GM19467 (cell line): ENCODE data around the gene TMEM131L.
"Not testable (repeated sequence)": the region's sequence is repeated elsewhere in the genome, so short reads cannot be mapped to it uniquely, and the experiment has no call there.

ENCODE experiments used
- ATAC-seq: cut with Tn5 transposase; IDR thresholded peaks from one replicate; pipeline ENCODE4 v1.9.1; 2021; ENCODE audit warnings: mild to moderate bottlenecking, moderate library complexity; ENCODE audit not compliant: unreplicated experiment

The TMEM131L gene

DNA sequence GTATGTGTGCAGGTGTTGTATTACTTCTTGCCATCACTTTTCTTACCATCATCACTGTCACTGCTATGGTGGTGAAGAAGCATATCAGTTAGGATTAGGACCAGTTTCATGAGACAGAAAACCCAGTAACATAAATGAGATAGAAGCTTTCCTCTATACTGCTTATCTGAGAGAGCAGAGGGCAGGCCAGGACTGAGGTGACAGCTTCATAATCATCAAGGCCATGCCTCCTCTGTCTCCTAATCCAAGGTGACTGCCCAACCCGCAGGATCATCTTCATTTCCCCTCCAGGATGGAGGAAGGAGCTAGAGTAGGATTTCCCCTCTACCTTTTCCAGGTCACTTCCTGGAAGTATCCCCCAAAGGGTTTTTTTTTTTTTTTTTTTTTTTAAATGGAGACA is 35.4 kb downstream of the TMEM131L start:
- ATAC-seq, result no peak

DNA sequence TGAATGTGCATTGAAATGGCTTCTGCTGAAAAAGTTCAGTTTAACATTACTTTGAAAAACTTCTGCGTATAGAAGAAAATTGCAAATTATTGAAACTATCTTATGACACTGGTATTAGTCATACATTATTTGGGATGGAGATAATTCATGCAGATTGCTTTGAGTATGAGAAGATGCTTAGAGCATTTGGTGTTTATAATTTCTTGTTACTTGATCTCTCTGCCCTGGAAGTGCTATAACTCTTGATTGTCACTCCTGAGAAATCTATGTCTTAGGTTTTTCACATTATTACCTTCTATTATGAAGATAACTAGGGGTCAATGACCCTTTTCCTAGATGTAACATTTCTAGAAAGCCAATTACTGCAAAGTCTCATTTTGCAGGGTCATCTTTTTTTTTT is 36.4 kb downstream of the TMEM131L start:
- no peak for ATAC-seq

DNA sequence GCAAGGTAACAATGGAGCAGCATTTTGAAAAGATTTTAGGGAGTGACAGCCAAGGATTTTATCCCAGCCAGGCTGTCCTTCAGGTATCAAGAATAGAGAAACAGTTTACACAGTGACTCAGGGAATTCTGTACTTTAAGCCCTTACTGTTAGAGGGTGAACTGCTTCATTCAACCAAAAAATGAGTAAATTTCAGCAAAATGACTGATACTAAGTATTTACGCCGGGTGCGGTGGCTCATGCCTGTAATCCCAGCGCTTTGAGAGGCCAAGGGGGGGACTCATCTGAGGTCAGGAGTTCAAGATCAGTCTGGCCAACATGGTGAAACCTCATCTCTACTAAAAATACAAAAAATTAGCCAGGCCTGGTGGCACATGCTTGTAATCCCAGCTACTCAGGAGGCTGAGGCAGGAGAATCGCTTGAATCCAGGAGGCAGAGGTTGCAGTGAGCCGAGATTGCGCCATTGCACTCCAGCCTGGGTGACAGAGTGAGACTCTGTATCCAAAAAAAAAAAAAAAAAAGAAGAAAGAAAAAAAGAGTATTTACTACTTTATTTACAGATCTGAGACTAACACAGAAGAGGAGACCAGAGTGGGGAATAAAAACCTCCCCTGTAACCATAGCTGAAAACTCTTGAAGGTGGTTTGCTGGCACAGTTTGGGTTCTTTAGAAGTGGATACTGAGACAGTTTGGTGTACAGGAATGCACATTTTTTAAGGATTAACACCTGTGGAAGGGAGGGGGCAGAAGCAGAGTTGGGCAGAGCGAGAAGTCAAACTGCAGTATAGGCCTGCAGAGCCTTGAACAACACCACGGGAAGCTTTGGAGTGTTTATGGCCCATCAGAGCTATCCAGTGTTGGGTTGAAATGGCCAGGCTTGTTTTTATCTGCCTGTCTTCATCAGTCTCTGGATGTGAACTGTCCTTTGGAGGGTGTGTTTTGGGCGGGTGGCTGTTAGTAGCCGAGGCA is 40.5 kb downstream of the TMEM131L start:
- no peak for ATAC-seq

DNA sequence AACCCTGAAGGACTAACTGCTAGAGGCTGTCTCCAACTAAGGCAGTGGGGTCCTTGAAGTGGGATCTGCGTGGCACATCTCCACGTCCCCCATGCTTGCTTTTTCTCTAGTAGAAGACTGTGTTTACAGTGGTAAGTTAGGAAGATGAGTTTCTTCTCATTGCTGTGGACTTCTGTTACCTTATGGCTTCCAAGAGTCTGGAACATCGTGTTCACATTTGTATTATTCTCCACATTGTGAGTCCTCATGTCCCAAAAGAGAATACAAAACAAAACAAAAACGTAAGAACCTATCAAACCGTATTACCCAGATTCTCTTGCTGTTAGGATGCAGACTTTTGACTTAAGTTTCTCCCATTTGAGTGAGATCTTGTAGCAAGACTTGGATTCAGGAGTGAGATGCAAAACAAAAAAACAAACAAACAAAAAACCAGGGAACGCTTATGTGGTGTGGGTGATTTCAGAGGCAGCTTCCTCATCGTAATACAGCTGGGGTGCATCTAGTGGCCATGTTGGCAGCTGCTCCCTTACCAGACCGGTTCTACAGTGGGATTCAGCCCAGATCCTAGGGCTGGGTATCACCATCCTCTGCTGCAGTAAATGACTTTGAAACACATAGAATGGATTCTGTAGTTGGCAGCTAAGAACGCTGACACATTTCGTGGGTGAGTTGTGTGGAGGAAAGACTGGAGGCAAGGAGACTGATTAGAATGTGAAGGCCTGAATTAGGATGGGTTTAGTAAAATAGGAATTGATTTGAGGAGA is 41.3 kb downstream of the TMEM131L start:
- ATAC-seq, result no peak

DNA sequence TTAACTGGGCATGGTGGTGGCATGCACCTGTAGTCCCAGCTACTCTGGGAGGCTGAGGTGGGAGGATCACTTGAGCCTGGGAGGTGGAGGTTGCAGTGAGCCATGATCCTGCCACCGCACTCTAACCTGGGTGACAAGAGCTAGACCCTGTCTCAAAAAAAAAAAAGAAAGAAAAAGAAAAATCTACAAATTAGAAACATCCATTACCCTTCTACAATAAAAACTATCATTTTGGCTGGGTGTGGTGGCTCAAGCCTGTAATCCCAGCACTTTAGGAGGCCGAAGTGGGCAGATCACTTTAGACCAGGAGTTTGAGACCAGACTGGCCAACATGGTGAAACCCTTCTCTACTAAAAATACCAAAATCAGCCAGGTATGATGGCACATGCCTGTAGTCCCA is 43.1 kb downstream of the TMEM131L start:
- ATAC-seq, result not testable (repeated sequence)

DNA sequence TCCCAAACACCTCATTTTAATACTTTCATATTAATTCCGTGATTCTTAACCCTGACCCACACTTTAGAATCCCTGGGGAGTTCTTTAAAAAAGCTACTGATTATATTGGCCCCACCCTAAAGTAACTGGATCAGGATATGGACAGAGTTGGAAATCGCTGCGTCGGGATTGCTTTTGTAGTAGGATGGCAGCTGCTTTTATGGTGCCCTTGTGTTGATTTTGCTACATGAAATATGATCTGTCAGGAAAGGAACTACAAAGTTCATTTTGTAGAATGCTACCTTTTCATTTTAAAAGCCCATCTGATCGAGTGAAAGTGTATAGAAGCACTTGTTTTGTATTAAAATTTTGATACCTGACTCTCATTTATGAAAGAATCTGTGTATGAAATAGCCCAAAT is 43.6 kb downstream of the TMEM131L start:
- no peak for ATAC-seq

DNA sequence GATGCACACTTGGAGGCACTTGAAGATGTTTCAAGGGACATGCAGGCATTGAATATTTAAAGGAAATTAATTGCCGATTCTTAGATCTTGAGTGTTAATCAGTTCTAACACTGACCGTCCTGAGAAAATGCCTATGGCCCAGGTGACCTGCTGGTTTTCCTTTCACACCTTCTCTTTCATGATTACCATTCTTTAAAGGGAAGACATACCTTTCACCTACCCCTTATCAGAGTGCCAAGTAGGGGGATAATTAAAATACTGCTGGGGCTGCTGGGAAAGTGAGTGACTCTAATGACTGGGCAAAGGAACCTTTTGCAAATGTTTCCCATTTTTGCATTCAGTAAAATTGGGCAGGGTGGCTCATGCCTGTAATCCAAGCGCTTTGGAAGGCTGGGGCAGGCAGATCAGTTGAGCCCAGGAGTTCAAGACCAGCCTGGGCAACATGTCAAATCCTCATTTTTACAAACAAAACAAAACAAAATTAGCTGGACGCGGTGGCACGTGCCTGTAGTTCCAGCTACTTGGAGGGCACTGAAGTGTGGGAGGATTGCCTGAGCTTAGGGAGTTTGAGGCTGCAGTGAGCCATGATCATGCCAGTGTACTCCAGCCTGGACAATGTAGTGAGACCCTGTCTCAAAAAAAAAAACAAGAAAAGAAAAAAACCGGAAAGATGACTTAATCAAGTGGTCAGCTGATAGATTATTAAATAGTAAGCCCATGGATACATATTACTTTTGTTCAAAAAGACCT is 44.3 kb downstream of the TMEM131L start:
- no peak for ATAC-seq

DNA sequence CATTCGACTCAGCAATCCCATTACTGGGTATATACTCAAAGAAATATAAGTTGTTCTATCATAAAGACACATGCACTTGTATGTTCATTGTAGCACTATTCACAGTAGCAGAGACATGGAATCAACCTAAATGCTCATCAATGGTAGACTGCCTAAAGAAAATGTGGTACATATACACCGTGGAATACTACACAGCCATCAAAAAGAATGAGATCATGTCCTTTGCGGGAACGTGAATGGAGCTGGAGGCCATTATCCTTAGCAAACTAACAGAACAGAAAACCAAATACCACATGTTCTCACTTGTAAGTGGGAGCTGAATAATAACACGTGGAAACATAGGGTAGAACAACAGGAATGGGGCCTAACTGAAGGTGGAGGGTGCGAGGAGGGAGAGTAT is 44.9 kb downstream of the TMEM131L start:
- ATAC-seq, result no peak

DNA sequence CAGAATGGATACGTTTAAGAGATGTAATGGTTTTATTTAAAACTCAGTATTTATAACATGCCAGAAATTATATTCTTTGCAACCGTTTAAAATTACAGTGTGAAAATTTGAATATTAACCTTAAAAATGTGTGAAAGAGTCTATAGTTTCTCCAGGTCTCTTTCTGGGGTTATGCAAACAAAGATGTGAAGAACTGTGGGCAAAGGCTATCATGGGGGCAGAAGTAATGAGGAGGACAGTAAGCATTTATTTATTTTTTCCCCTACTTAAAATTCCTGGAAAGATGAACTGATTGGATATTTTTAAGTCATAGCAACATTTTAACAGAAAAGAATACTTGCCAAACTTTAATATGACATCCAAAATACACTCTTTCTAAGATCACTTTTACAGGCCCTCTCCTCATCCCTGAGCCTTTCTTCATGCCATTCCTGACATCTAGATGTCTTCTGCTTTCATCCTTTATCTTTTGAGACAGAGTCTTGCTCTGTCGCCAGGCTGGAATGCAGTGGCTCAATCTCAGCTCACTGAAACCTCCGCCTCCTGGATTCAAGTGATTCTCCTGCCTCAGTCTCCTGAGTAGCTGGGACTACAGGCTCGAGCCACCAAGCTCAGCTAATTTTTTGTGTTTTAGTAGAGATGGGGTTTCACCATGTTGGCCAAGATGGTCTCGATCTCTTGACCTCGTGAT is 46.1 kb downstream of the TMEM131L start:
- ATAC-seq, result no peak

DNA sequence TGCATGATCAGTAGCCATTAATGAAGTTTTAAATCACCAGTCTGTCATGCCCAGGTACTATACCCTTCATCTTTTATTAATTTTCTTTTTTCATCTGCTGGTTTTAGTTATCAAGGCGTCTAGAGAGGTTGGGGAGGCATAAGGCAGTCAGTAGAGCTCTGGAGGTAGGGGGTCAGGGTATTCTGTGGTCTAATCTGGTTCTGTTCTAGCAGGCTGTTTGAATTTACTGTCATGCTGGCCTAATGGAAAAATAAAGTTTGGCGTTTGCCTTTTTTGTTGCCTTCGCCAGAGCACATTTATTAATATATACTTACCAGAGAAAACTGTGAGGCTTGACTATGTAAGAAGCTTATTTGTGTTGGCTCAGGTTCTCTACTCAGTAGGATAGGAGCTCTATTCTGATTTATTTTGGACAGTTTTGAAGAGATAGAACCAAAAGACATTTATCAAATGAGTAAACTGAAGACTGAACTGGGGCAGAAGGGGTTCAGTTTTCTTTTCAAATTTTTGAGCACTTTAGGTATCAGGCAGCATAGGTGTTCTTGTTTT is 46.9 kb downstream of the TMEM131L start:
- no peak for ATAC-seq

DNA sequence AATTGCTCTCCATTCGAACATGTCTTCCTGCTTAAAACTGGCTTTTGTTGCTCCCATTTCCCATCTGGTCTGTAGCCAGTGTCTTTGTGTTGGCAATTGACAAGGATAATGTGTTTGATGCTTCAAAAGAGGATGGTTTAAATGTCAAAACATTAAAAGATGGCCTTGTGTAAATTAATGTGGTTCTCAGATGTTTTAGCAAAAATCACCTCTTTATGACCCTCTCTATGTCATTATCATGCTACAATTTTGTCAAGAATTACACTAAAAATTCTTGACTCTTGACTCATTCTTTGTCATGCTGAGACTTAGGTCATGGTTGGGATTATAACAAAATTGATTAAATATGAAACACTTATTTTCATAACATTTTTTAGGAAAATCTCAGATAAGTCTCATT is 47.4 kb downstream of the TMEM131L start:
- no peak for ATAC-seq

DNA sequence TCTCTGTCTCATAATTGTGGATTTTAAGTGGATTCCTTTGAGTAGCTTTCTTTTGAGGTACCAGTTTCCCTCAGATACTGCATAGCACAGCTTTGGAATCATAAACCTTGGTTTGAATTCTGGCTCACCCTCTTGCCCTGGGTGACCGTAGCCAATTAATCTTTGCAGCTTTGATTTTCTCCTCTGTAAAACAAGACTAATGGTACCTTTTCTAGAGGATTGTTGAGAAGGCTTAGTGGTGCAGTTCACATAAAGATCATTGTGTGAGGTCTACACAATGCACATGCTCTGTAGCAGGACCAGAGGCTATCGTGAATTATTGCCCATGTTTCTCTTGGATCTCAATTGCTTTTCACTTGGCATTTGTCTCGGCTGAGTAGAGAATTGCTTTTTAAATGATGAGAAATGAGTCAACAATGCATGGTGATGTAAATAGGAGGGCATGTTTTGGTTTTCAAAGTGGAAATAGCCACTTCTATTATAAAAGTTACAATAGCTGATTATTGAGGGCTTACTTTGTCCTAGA is 47.9 kb downstream of the TMEM131L start:
- ATAC-seq, result no peak

DNA sequence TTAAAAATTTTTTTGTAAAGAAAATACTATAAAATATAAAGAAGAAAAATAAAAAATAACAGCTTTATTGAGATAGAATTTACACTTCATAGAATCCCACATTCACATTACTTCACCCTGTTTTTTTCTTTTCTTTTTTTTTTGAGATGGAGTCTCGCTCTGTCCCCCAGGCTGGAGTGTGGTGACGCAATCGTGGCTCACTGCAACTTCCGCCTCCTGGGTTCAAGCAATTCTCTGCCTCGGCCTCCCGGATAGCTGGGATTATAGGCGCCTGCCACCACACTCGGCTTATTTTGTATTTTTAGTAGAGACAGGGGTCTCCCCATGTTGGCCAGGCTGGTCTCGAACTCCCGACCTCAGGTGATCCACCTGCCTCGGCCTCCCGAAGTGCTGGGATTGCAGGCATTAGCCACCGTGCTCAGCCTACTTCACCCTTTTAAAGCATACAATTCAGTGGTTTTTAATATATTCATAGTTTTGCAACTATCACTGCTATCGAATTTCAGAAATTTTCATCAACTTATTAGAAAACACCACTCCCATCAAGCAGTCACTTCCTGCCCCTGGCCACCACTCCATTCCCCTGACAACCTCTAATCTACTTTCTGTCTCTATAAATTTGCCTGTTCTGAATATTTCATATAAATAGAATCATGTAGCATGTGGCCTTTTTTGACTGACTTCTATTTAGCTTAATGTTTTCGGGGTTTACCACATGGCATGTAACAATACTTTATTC is 48.7 kb downstream of the TMEM131L start:
- ATAC-seq, result no peak

DNA sequence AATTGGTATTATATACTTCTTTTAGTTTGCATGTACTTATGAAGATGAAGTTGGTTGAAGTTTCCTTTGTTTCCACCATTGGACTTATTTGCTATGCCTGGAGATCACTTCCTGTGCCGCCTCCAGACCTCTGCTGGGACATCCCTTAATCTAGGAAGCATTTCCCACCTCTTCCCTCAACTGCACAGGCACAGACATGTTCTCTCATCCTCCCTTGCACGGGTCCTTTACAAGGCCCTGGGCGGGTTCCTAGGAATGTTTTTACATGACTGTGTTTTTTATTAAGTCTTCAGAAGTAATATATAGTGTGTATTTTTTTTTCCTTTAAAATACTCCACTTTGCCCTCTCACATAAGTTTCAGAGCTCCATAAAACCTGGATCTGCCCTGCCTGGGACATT is 51.0 kb downstream of the TMEM131L start:
- ATAC-seq, result no peak

DNA sequence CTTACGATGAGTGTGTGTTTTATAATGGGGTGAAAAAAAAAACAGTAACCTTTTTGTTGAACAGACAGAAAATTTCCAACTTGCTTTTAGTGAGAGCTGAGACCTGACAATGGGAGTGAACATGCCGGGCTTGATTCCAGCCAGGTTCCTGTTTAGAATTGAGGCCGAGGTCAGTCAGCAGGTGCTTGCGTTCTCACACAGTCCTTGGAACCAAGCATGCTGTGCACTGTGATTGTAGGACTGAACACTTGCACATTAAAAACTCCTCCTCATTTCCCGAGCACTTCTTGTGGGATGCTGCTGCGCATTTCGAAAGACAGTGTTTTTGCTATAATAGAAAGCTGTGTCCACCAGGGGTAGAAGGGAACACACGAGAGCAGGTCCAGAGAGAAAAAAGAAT is 51.8 kb downstream of the TMEM131L start:
- ATAC-seq, result no peak

DNA sequence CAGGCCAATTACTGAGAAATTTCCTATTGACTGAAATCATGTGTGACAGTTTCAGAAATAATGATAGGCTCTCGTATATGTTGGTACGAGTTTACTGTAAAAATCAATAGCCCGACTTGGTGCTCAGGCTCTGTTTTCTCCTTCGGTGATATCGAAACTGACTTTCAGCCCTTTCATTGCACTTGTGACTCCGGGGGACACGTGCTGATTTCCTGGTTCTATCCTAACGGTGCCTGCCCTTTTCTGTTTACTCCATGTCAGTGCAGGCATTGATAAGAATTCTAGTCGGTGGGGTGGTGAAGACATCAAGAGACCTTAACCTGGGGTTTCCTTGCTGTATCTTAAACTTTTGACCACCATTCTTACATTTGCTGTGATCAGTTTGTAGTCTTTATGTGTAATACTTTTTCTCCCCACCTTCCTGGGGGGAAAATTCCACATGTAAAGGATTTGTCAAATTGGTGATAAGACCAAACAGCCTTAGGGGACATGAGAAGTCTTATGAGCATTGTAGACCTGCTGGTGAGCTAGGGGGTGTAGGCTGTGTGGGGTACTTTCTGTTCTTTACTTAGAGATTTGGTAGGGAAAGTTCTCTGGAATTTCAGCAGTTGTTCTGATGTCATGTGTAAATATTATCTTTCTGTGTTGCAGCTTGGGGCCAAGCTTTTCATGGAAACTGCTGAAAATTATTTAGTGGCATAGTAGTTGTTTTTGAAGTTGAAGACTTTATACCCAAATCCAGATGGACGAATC is 52.7 kb downstream of the TMEM131L start:
- ATAC-seq, result no peak

DNA sequence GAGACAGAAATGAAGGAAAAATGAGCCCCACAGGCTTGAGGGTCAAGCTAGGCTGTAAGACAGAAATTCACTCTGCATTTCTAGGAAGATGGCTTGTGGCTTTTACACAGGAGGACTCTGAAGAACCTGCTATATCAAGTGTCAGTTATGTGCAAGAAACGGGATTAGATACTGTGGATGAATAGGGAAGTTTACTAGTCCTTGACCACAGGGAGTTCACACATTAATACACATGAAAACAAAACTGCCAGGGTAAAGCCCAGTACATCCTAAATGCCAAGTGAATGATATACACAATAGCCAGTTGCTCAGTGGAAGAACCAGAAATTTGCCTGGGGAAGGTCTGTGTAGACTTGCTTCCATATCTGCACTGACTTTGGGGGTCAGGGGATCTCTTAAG is 53.5 kb downstream of the TMEM131L start:
- ATAC-seq, result no peak

DNA sequence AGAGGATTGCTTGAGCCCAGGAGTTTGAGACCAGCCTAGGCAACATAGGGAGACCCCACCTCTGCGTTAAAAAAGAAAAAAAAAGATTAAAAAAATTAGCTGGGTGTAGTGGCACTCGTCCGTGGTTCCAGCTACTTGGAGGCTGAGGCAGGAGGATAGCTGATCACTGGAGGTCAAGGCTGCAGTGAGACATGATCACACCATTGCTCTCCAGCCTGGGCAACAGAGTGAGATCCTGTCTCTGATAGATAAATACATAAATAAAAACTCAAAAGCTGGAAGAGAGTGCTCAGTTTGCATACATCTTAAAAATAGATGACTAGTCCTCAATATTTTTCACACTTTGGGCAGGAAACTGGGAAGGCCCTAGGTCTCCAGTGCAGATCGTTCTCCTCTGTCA is 54.1 kb downstream of the TMEM131L start:
- ATAC-seq, result no peak

DNA sequence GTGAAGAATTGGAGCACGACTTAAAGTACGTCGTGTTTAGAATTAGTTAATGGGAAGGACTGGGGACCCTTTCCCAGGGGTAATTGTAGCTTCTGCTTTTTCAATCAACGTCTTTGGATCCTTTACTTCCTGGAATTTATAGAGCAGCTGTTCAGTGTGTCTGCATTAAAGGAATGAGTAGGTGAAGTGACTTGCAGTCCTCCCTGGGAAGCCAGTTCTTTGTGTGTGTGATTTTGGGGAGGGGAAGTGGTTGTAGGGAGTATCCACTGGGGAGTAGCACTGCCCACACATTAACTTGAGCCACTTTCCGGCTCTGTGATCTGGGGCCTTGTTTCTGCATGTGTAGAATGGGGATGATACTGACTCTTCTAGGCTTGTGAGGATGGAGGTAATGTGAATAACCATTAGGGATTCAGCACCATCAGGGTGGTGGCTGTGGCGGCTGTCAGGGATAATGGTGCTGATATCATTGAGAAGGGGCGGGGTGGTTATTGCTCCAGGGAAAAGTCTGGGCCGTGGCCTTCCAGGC is 54.7 kb downstream of the TMEM131L start:
- peak; percentile 39 for ATAC-seq
